HG03378 (cell line): ENCODE measurements around the gene KIF1A.

ENCODE experiments used
- ATAC-seq: cut with Tn5 transposase; IDR thresholded peaks from one replicate; pipeline ENCODE4 v1.9.1; 2021; ENCODE audit warnings: mild to moderate bottlenecking, moderate library complexity; ENCODE audit not compliant: unreplicated experiment

Gene KIF1A

DNA sequence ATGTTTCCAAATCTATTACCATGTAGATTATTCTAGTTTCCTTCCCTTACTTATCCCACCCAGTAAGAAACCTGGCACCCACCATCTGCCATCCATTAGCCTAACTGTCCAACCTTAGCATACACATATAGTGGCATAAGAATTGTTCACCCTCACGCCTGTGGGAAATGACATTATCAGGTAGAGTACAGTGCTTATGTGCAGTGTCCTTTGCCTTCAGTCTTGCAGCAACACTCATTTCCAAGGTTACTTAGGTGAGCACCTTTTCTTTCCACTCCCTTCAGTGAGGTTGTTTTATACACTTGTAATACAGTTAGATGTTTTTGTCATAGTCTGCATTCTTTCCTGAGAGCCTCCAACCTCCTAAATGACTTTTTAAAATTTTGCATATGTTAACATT is 155.4 kb downstream of the KIF1A start:
- ATAC-seq, result no peak
